Naive B cell (primary cell): ENCODE results near the gene NR1I3. TPM values are rescaled to one million over a fixed set of nuclear protein-coding genes. Genes with fewer than 3 reads are reported as not detected.
"Not testable (repeated sequence)": the region's sequence is repeated elsewhere in the genome, so short reads cannot be mapped to it uniquely, and the experiment has no call there.

ENCODE experiments used
- ATAC-seq, 2 donors: fragments of 150-1000 bp; cut with Tn5 transposase; 2 replicates each; pipeline ENCODE4 v1.10.0; 2021; ENCODE audit warnings: low read depth in 2 of 2, mild to moderate bottlenecking in 2 of 2, moderate library complexity in 2 of 2
- DNase-seq: peaks from one replicate; pipeline ENCODE4 v3.0.0; 2022
- H3K27ac Mint-ChIP-seq, 6 donors: one replicate each; pipeline ENCODE4 v1.8.0; 2020 to 2022; ENCODE audit warnings: mild to moderate bottlenecking in 6 of 6, mixed read lengths in 6 of 6, moderate library complexity in 5 of 6, inconsistent platforms in 2 of 6
- H3K27me3 Mint-ChIP-seq, 3 donors: one replicate each; pipeline ENCODE4 v1.8.0; 2021 to 2022; ENCODE audit warnings: mixed read lengths in 3 of 3, mild to moderate bottlenecking in 1 of 3
- H3K36me3 Mint-ChIP-seq, 2 donors: one replicate each; pipeline ENCODE4 v1.8.0; 2020 to 2022; ENCODE audit warnings: mixed read lengths in 2 of 2, inconsistent platforms in 1 of 2, mild to moderate bottlenecking in 1 of 2
- H3K4me1 Mint-ChIP-seq, 3 donors: one replicate each; pipeline ENCODE4 v1.8.0; 2020 to 2022; ENCODE audit warnings: mixed read lengths in 3 of 3, inconsistent platforms in 1 of 3, mild to moderate bottlenecking in 1 of 3, moderate library complexity in 1 of 3
- H3K4me3 Mint-ChIP-seq, 8 donors: one replicate each; pipeline ENCODE4 v1.8.0; 2020 to 2022; ENCODE audit warnings: mild to moderate bottlenecking in 8 of 8, mixed read lengths in 8 of 8, moderate library complexity in 8 of 8, inconsistent platforms in 2 of 8
- H3K9me3 Mint-ChIP-seq, 7 donors: one replicate each; pipeline ENCODE4 v1.8.0; 2020 to 2022; ENCODE audit warnings: mixed read lengths in 7 of 7, mild to moderate bottlenecking in 5 of 7, inconsistent platforms in 2 of 7, moderate library complexity in 1 of 7
- polyA plus RNA-seq, 6 donors: library from polyadenylated mRNA; unstranded; fragments of 300-500 nt; fragmentation: Illumina TruSeq; gene quantifications; one replicate each; pipeline ENCODE4 v1.2.3, GENCODE V29; 2021; ENCODE audit warnings: low read depth in 6 of 6

Gene NR1I3
- polyA plus RNA-seq, 6 donors from 2014 or later, result not detected

DNA sequence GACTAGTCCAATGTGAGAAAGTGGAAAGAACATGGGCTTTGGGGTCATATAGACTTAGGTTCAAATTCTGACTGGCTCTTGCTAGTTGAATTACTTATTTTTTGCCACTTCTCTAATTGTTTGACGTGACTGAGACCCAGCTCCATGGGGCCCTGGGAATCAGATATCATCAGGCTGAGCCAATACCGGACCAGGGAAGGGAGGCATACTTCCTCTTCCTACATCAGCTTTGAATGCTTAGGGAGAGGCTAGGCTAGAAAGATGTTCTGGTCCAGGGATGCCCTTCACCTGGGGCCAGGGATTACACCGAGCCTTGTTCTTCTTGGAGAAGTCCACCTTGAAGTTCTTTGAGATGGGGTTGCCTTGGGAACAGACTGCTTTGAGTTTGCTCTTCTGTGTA, 3.7 kb upstream of the NR1I3 start:
- H3K4me1 Mint-ChIP-seq, result peaks cover 0 to 8% (median 8%) of the 10 kb centered on the region in 3 donors
- H3K9me3 Mint-ChIP-seq, result peaks cover 0 to 2% (median 0%) of the 10 kb centered on the region in 7 donors
- no peak overlapping the region for H3K4me3 Mint-ChIP-seq
- DNase-seq (no peak), ATAC-seq (no peak)
- no peak overlapping the region for H3K27ac Mint-ChIP-seq
- H3K27me3 Mint-ChIP-seq, result peaks cover 30 to 45% (median 32%) of the 10 kb centered on the region in 3 donors
- no peaks in the 10 kb centered on the region for H3K36me3 Mint-ChIP-seq

- Mint-ChIP-seq H3K27ac (no peak overlapping the region), H3K4me3 (no peak overlapping the region), H3K27me3 (peaks cover 34 to 52% (median 43%) of the 10 kb centered on the region in 3 donors), H3K4me1 (no peaks in the 10 kb centered on the region), H3K36me3 (no peaks in the 10 kb centered on the region), H3K9me3 (no peaks in the 10 kb centered on the region)
- no peak for DNase-seq
- ATAC-seq, result no peak
Observed at GRCh38 chr1:161235957-161236775, 1.8 kb downstream of the NR1I3 start.

DNA sequence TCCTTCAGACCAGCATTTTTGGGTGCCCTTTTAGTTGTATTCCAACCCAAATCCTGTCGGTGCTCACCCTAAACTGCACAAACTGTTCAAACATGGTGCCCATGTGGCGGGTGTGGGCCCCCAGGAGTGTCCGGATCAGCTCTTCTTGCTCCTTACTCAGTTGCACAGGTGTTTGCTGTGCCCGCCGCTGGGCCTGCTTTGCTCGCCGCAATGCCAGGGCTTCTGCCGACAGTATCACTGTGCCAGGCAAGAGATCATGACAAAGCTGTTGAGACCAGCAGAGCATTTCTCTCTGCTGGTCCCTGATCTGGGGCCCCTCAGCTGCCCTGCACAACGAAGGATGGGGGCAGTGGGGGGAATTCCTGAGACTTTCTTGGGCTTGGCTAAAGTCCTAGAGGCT, 4.9 kb downstream of the NR1I3 start:
- ATAC-seq (no peak), DNase-seq (no peak)
- Mint-ChIP-seq H3K4me3 (no peak overlapping the region), H3K9me3 (no peaks in the 10 kb centered on the region), H3K4me1 (peaks cover 0 to 3% (median 0%) of the 10 kb centered on the region in 3 donors), H3K27me3 (peaks cover 15 to 29% (median 22%) of the 10 kb centered on the region in 3 donors), H3K27ac (no peak overlapping the region), H3K36me3 (peaks cover 0 to 6% of the 10 kb centered on the region in 2 donors)

DNA sequence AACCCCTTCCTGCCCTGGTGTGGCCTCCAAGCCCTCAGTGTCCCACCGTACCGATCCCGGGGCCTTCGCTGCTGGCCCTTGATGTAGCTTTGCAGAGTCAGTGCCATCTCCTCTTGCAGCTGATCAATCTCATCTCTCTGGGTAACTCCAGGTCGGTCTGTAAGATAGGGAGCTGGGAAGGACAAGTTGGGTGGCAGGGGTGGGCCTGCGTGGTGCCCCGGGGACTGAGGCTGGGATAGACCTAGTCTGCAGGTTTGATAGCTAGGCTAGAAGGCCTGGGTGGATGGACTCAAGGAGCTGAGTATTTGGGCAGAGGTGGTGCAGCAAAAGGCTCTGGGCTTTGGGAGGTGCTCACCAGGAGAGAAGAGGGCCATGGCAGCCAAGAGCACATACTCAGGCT, 7.2 kb downstream of the NR1I3 start:
- peaks cover 3 to 8% (median 6%) of the 10 kb centered on the region in 3 donors for H3K27me3 Mint-ChIP-seq
- H3K9me3 Mint-ChIP-seq, result no peaks in the 10 kb centered on the region
- no peak for ATAC-seq
- H3K4me1 Mint-ChIP-seq, result peaks cover 15 to 26% (median 21%) of the 10 kb centered on the region in 3 donors
- H3K4me3 Mint-ChIP-seq, result no peak overlapping the region
- no peak overlapping the region for H3K27ac Mint-ChIP-seq
- no peak for DNase-seq
- peaks cover 0 to 6% of the 10 kb centered on the region in 2 donors for H3K36me3 Mint-ChIP-seq

- no peak overlapping the region for H3K27ac Mint-ChIP-seq
- H3K4me3 Mint-ChIP-seq, result peak overlapping the region in 1 of 8 donors; percentile 17
- ATAC-seq (no peak), DNase-seq (no peak)
- H3K27me3 Mint-ChIP-seq, result peaks cover 0 to 7% (median 0%) of the 10 kb centered on the region in 3 donors
- no peaks in the 10 kb centered on the region for H3K9me3 Mint-ChIP-seq
- H3K36me3 Mint-ChIP-seq, result peaks cover 0 to 6% of the 10 kb centered on the region in 2 donors
- peaks cover 15 to 34% (median 29%) of the 10 kb centered on the region in 3 donors for H3K4me1 Mint-ChIP-seq
Observed at GRCh38 chr1:161229896-161230295, 8.1 kb downstream of the NR1I3 start.

GRCh38 chr1:161228032-161228431, 10.0 kb downstream of the NR1I3 start:
- peak overlapping the region in 7 of 8 donors; percentile 12 to 100 (median 84) for H3K4me3 Mint-ChIP-seq
- no peaks in the 10 kb centered on the region for H3K9me3 Mint-ChIP-seq
- H3K27ac Mint-ChIP-seq, result peak overlapping the region in 1 of 6 donors; percentile 54
- H3K27me3 Mint-ChIP-seq, result peaks cover 12% of the 10 kb centered on the region in 3 donors
- H3K36me3 Mint-ChIP-seq, result peaks cover 0 to 6% of the 10 kb centered on the region in 2 donors
- peaks cover 15 to 37% (median 36%) of the 10 kb centered on the region in 3 donors for H3K4me1 Mint-ChIP-seq
- DNase-seq, result no peak
- no peak for ATAC-seq

GRCh38 chr1:161227196-161227871, 10.7 kb downstream of the NR1I3 start:
- ATAC-seq (peak; percentile 43 to 46), DNase-seq (peak; percentile 75)
- Mint-ChIP-seq H3K4me1 (peaks cover 15 to 37% (median 36%) of the 10 kb centered on the region in 3 donors), H3K27me3 (peaks cover 16 to 19% (median 19%) of the 10 kb centered on the region in 3 donors), H3K4me3 (peak overlapping the region; percentile 73 to 100 (median 90)), H3K36me3 (peaks cover 0 to 6% of the 10 kb centered on the region in 2 donors), H3K27ac (peak overlapping the region; percentile 17 to 87 (median 51)), H3K9me3 (no peaks in the 10 kb centered on the region)

GRCh38 chr1:161226759-161227158, 11.2 kb downstream of the NR1I3 start:
- peak overlapping the region in 2 of 6 donors; percentile 54 to 89 for H3K27ac Mint-ChIP-seq

DNA sequence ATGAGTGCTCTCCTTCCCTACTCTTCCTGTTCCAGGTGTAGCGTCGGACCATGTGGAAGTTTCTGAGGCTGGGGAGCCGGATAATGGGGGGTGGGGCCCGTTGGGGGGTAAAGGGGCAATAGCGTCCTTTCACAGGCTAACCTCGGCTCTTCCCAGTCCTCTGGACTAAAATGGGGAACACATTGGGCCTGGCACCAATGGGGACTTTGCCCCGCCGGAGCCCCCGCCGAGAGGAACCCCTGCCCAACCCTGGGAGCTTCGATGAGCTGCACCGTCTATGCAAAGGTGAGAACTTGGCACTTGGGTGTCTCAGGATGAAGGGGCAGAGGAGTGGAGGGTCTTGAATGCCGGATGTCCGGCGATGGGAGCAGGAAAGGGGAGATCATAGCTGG, 11.7 kb downstream of the NR1I3 start:
- H3K4me1 Mint-ChIP-seq, result peaks cover 15 to 37% (median 36%) of the 10 kb centered on the region in 3 donors
- H3K36me3 Mint-ChIP-seq, result peaks cover 0 to 6% of the 10 kb centered on the region in 2 donors
- H3K27ac Mint-ChIP-seq, result peak overlapping the region in 4 of 6 donors; percentile 85 to 99 (median 91)
- ATAC-seq, result no peak
- H3K9me3 Mint-ChIP-seq, result no peaks in the 10 kb centered on the region
- peaks cover 21 to 28% (median 28%) of the 10 kb centered on the region in 3 donors for H3K27me3 Mint-ChIP-seq
- peak overlapping the region; percentile 84 to 100 (median 100) for H3K4me3 Mint-ChIP-seq
- no peak for DNase-seq

More at GRCh38 chr1:161226759-161227158, 11.2 kb downstream of the NR1I3 start:
- DNase-seq, result no peak
- Mint-ChIP-seq H3K27me3 (peaks cover 21 to 25% (median 25%) of the 10 kb centered on the region in 3 donors), H3K4me1 (peaks cover 15 to 37% (median 36%) of the 10 kb centered on the region in 3 donors), H3K4me3 (peak overlapping the region; percentile 74 to 100 (median 98)), H3K36me3 (peaks cover 0 to 6% of the 10 kb centered on the region in 2 donors), H3K9me3 (no peaks in the 10 kb centered on the region)
- no peak for ATAC-seq

- Mint-ChIP-seq H3K4me1 (peaks cover 15 to 37% (median 36%) of the 10 kb centered on the region in 3 donors), H3K9me3 (no peaks in the 10 kb centered on the region), H3K36me3 (peaks cover 0 to 6% of the 10 kb centered on the region in 2 donors), H3K27ac (peak within 1 kb of the TSS; percentile 85 to 99 (median 94)), H3K27me3 (peaks cover 22 to 34% (median 32%) of the 10 kb centered on the region in 3 donors), H3K4me3 (peak within 1 kb of the TSS; percentile 84 to 100 (median 100))
- DNase-seq, result peak; percentile 80
- peak; percentile 92 to 93 for ATAC-seq
Observed at GRCh38 chr1:161225534-161226319, 12.3 kb downstream of the NR1I3 start, which contains the start of gene TOMM40L. Gene TOMM40L (plus strand): TSS chr1:161226060. CDS start chr1:161226490, 430 bp downstream.

GRCh38 chr1:161225178-161225533, 12.8 kb downstream of the NR1I3 start:
- Mint-ChIP-seq H3K9me3 (no peaks in the 10 kb centered on the region), H3K27me3 (peaks cover 27 to 38% (median 37%) of the 10 kb centered on the region in 3 donors), H3K36me3 (peaks cover 0 to 6% of the 10 kb centered on the region in 2 donors), H3K4me1 (peaks cover 15 to 37% (median 36%) of the 10 kb centered on the region in 3 donors), H3K27ac (peak overlapping the region in 4 of 6 donors; percentile 70 to 99 (median 86)), H3K4me3 (peak overlapping the region in 5 of 8 donors; percentile 7 to 100 (median 96))
- peak; percentile 13 for DNase-seq
- no peak for ATAC-seq

GRCh38 chr1:161224695-161225087, 13.3 kb downstream of the NR1I3 start:
- H3K27me3 Mint-ChIP-seq, result peaks cover 31 to 43% (median 37%) of the 10 kb centered on the region in 3 donors

More at GRCh38 chr1:161224695-161225087, 13.3 kb downstream of the NR1I3 start:
- H3K4me3 Mint-ChIP-seq, ATAC-seq, H3K27ac Mint-ChIP-seq, H3K9me3 Mint-ChIP-seq, H3K36me3 Mint-ChIP-seq, DNase-seq: not testable (repeated sequence)
- H3K4me1 Mint-ChIP-seq, result peaks cover 15 to 37% (median 36%) of the 10 kb centered on the region in 3 donors
